ENCODE results near the gene DDX3X. TPM values are rescaled to one million over a fixed set of nuclear protein-coding genes. Genes with fewer than 3 reads are reported as not detected.
"Not testable (repeated sequence)": the region's sequence is repeated elsewhere in the genome, so short reads cannot be mapped to it uniquely, and the experiment has no call there.

The DDX3X gene
- total RNA-seq, 1 donor from 2014 or later: 184 TPM

DNA sequence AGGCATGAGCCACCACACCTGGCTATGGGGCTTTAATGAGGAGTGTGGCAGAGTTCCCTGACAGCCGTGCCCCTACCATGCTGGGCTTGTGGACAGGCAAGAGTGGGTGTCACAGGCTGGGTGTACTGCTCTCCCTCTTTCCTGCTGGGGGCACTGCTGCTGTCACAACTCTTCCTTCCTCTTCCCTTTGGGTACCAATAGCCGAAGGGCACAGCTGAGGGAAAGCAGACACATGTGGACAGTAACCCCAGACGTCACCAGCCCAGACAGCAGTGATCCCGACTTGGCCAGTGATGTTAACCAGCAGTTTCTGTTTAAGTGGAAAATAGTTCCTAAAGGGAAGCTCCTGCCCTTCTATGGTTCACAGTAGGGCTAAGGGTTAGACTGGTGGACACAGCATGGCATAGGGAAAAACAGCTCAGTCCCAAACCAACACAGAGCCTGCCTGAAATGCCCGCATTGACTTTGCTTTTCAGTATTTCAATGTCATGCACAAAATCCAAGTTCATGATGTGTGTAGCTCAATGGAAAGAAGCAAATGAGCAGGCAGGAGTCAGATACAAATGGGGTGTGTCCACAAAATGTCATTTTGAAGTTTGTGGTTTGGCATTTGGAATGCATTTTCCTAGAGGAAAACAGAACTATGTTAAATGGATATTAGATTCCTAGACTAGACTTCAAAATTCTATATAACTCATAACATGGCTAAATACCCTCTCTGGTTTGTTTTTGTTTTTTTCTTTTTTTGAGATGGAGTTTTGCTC lies 24.9 kb upstream of the DDX3X start:
- Histone ChIP-seq H3K27me3 (ENCODE audit: control insufficient read depth, insufficient read depth, low read length) (no peaks in the 10 kb centered on the region), H3K36me3 (ENCODE audit: control insufficient read depth, insufficient read depth, low read length) (no peaks in the 10 kb centered on the region), H3K4me3 (ENCODE audit: low read depth, low read length) (no peak overlapping the region)
- no peak for DNase-seq (ENCODE audit: low read depth)
- TF ChIP-seq, protein P1, sequence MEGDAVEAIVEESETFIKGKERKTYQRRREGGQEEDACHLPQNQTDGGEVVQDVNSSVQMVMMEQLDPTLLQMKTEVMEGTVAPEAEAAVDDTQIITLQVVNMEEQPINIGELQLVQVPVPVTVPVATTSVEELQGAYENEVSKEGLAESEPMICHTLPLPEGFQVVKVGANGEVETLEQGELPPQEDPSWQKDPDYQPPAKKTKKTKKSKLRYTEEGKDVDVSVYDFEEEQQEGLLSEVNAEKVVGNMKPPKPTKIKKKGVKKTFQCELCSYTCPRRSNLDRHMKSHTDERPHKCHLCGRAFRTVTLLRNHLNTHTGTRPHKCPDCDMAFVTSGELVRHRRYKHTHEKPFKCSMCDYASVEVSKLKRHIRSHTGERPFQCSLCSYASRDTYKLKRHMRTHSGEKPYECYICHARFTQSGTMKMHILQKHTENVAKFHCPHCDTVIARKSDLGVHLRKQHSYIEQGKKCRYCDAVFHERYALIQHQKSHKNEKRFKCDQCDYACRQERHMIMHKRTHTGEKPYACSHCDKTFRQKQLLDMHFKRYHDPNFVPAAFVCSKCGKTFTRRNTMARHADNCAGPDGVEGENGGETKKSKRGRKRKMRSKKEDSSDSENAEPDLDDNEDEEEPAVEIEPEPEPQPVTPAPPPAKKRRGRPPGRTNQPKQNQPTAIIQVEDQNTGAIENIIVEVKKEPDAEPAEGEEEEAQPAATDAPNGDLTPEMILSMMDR (IDR thresholded peaks at IDR 0.05; ENCODE audit: insufficient read depth, low read length, poor library complexity, severe bottlenecking): no peak

DNA sequence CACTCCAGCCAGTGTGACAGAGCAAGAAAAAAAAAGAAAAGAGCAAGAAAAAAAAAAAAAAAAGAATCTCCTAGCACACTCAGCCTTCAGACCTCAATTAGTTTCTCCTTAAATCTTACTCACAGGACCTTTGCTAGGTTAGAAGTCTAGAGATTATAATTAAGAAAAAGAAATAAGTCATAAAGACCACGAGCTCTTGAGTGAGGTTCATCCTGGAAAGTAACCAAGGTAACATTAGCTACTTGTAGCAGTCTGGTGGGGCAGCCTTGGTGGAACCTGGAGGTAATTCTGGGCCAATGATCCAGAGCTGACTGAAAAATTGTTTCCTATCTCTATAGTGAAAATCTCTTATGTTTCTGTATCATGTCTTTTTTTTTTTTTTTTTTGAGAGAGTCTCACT lies 21.2 kb upstream of the DDX3X start:
- H3K36me3 ChIP-seq (ENCODE audit: control insufficient read depth, insufficient read depth, low read length): no peaks in the 10 kb centered on the region
- no peak overlapping the region for H3K4me3 ChIP-seq (ENCODE audit: low read depth, low read length)
- no peak for DNase-seq (ENCODE audit: low read depth)
- TF ChIP-seq, protein P1 (IDR thresholded peaks at IDR 0.05; ENCODE audit: insufficient read depth, low read length, poor library complexity, severe bottlenecking): no peak
- H3K27me3 ChIP-seq (ENCODE audit: control insufficient read depth, insufficient read depth, low read length): no peaks in the 10 kb centered on the region

GRCh38 chrX:41313419-41313818 lies 20.5 kb upstream of the DDX3X start:
- DNase-seq (ENCODE audit: low read depth): peak; percentile 66
- H3K27me3 ChIP-seq (ENCODE audit: control insufficient read depth, insufficient read depth, low read length): no peaks in the 10 kb centered on the region
- no peaks in the 10 kb centered on the region for H3K36me3 ChIP-seq (ENCODE audit: control insufficient read depth, insufficient read depth, low read length)
- TF ChIP-seq, protein P1 (IDR thresholded peaks at IDR 0.05; ENCODE audit: insufficient read depth, low read length, poor library complexity, severe bottlenecking): no peak
- no peak overlapping the region for H3K4me3 ChIP-seq (ENCODE audit: low read depth, low read length)

GRCh38 chrX:41314204-41314603 lies 19.8 kb upstream of the DDX3X start:
- TF ChIP-seq, protein P1 (IDR thresholded peaks at IDR 0.05; ENCODE audit: insufficient read depth, low read length, poor library complexity, severe bottlenecking): no peak
- Histone ChIP-seq H3K36me3 (ENCODE audit: control insufficient read depth, insufficient read depth, low read length) (no peaks in the 10 kb centered on the region), H3K4me3 (ENCODE audit: low read depth, low read length) (no peak overlapping the region), H3K27me3 (ENCODE audit: control insufficient read depth, insufficient read depth, low read length) (no peaks in the 10 kb centered on the region)
- no peak for DNase-seq (ENCODE audit: low read depth)

DNA sequence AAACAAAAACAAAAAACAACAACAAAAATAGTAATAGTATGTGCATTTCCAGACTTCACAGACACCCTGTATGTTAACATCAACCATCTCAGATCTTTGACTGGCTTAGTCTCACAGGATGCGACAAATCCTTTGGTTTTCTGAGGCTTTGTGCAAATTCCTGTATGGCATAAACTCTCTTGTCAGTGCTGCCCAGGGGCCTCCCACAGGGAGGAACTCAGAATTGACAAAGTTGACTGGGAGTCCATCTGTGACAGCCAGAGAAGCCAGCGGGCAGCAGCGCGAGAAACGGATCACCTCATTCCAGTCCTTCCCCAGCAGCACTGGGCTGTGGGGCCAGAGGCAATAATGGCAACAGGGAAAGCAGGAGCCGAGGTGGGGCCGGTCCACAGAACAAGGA lies 19.1 kb upstream of the DDX3X start:
- no peak overlapping the region for H3K4me3 ChIP-seq (ENCODE audit: low read depth, low read length)
- TF ChIP-seq, protein P1 (IDR thresholded peaks at IDR 0.05; ENCODE audit: insufficient read depth, low read length, poor library complexity, severe bottlenecking): no peak
- no peaks in the 10 kb centered on the region for H3K27me3 ChIP-seq (ENCODE audit: control insufficient read depth, insufficient read depth, low read length)
- no peak for DNase-seq (ENCODE audit: low read depth)
- H3K36me3 ChIP-seq (ENCODE audit: control insufficient read depth, insufficient read depth, low read length): no peaks in the 10 kb centered on the region

- not testable (repeated sequence) for H3K27me3 ChIP-seq (ENCODE audit: control insufficient read depth, insufficient read depth, low read length)
These were observed 17.7 kb upstream of the DDX3X start for GRCh38 chrX:41316266-41316665.

More at GRCh38 chrX:41316266-41316665, 17.7 kb upstream of the DDX3X start:
- not testable (repeated sequence) for H3K4me3 ChIP-seq (ENCODE audit: low read depth, low read length); H3K36me3 ChIP-seq (ENCODE audit: control insufficient read depth, insufficient read depth, low read length); DNase-seq (ENCODE audit: low read depth)
